ENCODE results near the gene CDC73. TPM values are rescaled to one million over a fixed set of nuclear protein-coding genes. Genes with fewer than 3 reads are reported as not detected.
"Not testable (repeated sequence)": the region's sequence is repeated elsewhere in the genome, so short reads cannot be mapped to it uniquely, and the experiment has no call there.

CDC73 gene
- polyA plus RNA-seq, 4 donors = 42.0 to 55.2 (median 46.1) TPM

GRCh38 chr1:193219391-193219790 is 97.6 kb downstream of the CDC73 start:
- no peak for DNase-seq (ENCODE audit: low read depth in 4 of 4, low spot score in 3 of 4)

- DNase-seq (ENCODE audit: low read depth in 4 of 4, low spot score in 3 of 4) = no peak
Measured at GRCh38 chr1:193221651-193222050, 99.8 kb downstream of the CDC73 start.

GRCh38 chr1:193222056-193222615 is 100.3 kb downstream of the CDC73 start:
- DNase-seq (ENCODE audit: low read depth in 4 of 4, low spot score in 3 of 4) = no peak

- no peak for DNase-seq (ENCODE audit: low read depth in 4 of 4, low spot score in 3 of 4)
Measured at GRCh38 chr1:193229136-193229535, 107.3 kb downstream of the CDC73 start.

- DNase-seq (ENCODE audit: low read depth in 4 of 4, low spot score in 3 of 4) = not testable (repeated sequence)
Measured at GRCh38 chr1:193231146-193231545, 109.3 kb downstream of the CDC73 start.

- DNase-seq (ENCODE audit: low read depth in 4 of 4, low spot score in 3 of 4) = no peak
Measured at GRCh38 chr1:193234530-193234929, 112.7 kb downstream of the CDC73 start.

- no peak for DNase-seq (ENCODE audit: low read depth in 4 of 4, low spot score in 3 of 4)
Measured at GRCh38 chr1:193237381-193237978, 115.6 kb downstream of the CDC73 start.

- no peak for DNase-seq (ENCODE audit: low read depth in 4 of 4, low spot score in 3 of 4)
Measured at GRCh38 chr1:193240609-193241008, 118.8 kb downstream of the CDC73 start.

GRCh38 chr1:193241132-193241827 is 119.4 kb downstream of the CDC73 start:
- no peak for DNase-seq (ENCODE audit: low read depth in 4 of 4, low spot score in 3 of 4)

- DNase-seq (ENCODE audit: low read depth in 4 of 4, low spot score in 3 of 4) = no peak
Measured at GRCh38 chr1:193242000-193242399, 120.2 kb downstream of the CDC73 start.

GRCh38 chr1:193249187-193249586 is 127.4 kb downstream of the CDC73 start:
- DNase-seq (ENCODE audit: low read depth in 4 of 4, low spot score in 3 of 4) = no peak

GRCh38 chr1:193251950-193252349 is 130.1 kb downstream of the CDC73 start:
- no peak for DNase-seq (ENCODE audit: low read depth in 4 of 4, low spot score in 3 of 4)

- DNase-seq (ENCODE audit: low read depth in 4 of 4, low spot score in 3 of 4) = no peak
Measured at GRCh38 chr1:193256019-193256418, 134.2 kb downstream of the CDC73 start.

- no peak for DNase-seq (ENCODE audit: low read depth in 4 of 4, low spot score in 3 of 4)
Measured at GRCh38 chr1:193259636-193260035, 137.8 kb downstream of the CDC73 start.

- DNase-seq (ENCODE audit: low read depth in 4 of 4, low spot score in 3 of 4) = no peak
Measured at GRCh38 chr1:193260056-193260745, 138.4 kb downstream of the CDC73 start.

- DNase-seq (ENCODE audit: low read depth in 4 of 4, low spot score in 3 of 4) = no peak
Measured at GRCh38 chr1:193260896-193261295, 139.1 kb downstream of the CDC73 start.

GRCh38 chr1:193262661-193263060 is 140.8 kb downstream of the CDC73 start:
- DNase-seq (ENCODE audit: low read depth in 4 of 4, low spot score in 3 of 4) = no peak

- DNase-seq (ENCODE audit: low read depth in 4 of 4, low spot score in 3 of 4) = no peak
Measured at GRCh38 chr1:193264313-193265065, 142.7 kb downstream of the CDC73 start.

GRCh38 chr1:193265716-193266115 is 143.9 kb downstream of the CDC73 start:
- no peak for DNase-seq (ENCODE audit: low read depth in 4 of 4, low spot score in 3 of 4)

- not testable (repeated sequence) for DNase-seq (ENCODE audit: low read depth in 4 of 4, low spot score in 3 of 4)
Measured at GRCh38 chr1:193266794-193267193, 145.0 kb downstream of the CDC73 start.

GRCh38 chr1:193270996-193271395 is 149.2 kb downstream of the CDC73 start:
- no peak for DNase-seq (ENCODE audit: low read depth in 4 of 4, low spot score in 3 of 4)

Data from left renal pelvis (tissue), 4 donors.